Frontal cortex (tissue), 4 donors: Measurements from ENCODE around the gene USP24. TPM values are rescaled to one million over a fixed set of nuclear protein-coding genes. Genes with fewer than 3 reads are reported as not detected.
"Not testable (repeated sequence)": the region's sequence is repeated elsewhere in the genome, so short reads cannot be mapped to it uniquely, and the experiment has no call there.

Source experiments
- DNase-seq, 2 donors: peaks; one replicate each; pipeline ENCODE4 v3.0.0; 2012; ENCODE audit warnings: low spot score in 2 of 2
- FAIRE-seq: peaks from 2 replicates; lab custom pipeline; 2012; peaks lifted over from hg19 to GRCh38; lab: Jason Lieb, UNC
- small RNA-seq: library from RNA; depleted of rRNA; stranded (forward); fragments of <200 nt; gene quantifications from one replicate; pipeline ENCODE3, GENCODE V24; 2014
- total RNA-seq: library from RNA; depleted of rRNA; stranded (reverse); fragments of >200 nt; gene quantifications from one replicate; pipeline ENCODE4 v1.2.3, GENCODE V29; 2014
- donor health status: control.
- donor health status: control.
- donor health status: control.

USP24 gene
- total RNA-seq, 1 donor from 2014 or later = 67.3 TPM

DNA sequence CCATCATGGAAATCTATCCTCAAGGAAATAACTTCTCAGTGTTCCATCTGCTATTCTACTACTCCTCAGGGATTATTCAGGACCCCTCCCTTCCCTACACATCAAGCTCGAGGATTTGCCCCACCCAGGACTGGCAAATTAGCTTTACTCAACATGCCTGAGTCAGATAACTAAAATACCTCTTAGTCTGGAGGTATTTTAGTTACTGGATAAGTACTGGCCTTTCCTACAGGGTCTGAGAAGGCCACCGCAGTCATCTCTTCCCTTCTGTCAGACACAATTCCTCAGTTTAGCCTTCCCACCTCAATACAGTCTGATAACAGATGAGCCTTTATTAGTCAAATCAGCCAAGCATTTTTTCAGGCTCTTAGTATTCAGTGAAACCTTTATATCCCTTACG is 188.5 kb downstream of the USP24 start:
- not testable (repeated sequence) for FAIRE-seq, DNase-seq

DNA sequence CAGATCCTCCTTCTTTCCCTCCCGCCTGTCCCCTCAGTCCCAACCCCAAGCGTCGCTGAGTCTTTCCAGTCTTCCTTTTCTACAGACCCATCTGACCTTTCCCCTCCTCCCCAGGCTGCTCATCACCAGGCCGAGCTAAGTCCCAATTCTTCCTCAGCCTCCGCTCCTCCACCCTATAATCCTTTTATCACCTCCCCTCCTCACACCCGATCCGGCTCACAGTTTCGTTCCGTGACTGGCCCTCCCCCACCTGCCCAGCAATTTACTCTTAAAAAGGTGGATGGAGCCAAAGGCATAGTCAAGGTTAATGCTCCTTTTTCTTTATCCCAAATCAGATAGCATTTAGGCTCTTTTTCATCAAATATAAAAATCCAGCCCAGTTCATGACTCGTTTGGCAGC is 191.0 kb downstream of the USP24 start:
- FAIRE-seq, DNase-seq: not testable (repeated sequence)

DNA sequence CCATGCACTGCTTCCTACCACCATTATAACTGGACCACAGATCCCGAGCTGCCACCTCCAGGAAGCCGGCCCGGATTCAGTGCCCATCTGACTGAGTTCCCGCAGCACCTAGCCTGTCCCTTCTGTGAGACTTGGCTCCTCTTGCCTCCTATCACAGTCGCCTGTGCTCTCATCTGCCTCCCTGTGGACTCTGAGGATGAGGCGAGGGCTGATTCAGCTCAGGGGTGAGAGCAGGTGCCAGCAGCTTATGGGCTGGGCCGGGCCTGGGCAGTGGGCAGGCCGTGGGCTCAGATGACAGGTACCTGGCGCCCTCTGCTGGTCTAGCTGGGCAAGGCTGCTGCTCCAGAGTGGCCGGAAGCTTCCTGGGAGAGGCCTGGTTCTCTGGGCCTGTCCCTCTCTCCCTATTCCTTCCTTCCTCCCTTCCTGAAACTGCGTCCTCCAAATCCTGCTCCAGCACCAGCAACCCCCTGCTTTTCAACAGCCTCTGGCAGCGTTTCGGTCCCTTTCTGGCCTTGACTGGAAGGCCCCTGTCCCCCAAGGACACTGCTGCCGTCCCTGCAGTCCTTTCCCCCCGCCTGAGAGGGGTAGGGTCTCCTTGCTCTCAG is 193.1 kb downstream of the USP24 start:
- FAIRE-seq = no peak
- DNase-seq = peak; percentile 35 to 79

DNA sequence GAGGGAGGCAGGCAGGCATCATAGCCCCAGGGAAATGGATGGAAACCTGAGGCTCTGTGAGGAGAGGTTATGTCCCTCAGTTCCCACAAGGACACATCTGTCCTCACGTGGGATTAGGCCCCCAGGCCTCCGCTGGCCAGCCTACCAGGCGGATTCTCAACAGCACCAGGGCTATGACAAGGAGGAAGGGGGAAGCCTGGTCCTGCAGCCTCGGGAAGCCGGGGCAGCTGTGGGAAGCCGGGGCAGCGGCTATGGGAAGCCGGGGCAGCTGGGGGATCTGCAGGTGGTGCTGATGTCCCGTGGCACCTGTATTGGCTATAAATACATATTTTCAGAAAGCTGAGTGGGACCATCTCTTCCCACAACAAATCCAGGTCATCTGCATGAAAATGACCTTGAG is 196.8 kb downstream of the USP24 start:
- no peak for DNase-seq
- no peak for FAIRE-seq

Small RNA genes within 50 kb of the gene (small RNA-seq; reads per million reads assigned to genes)
- 0.10 reads per million for gene MIR4422

Other genes starting within 250 kb of the USP24 start
- gene TMEM61, start 234.7 kb downstream of the USP24 start, total RNA-seq = not detected
- gene BSND, start 216.4 kb downstream of the USP24 start, total RNA-seq = not detected
- gene PCSK9, start 175.8 kb downstream of the USP24 start, total RNA-seq = 4.1 TPM